ENCODE data around the gene LMTK3. TPM values are rescaled to one million over a fixed set of nuclear protein-coding genes. Genes with fewer than 3 reads are reported as not detected.

The LMTK3 gene
- total and polyA plus RNA-seq, 2 of the 13 experiments (the other 11 are each of a cell fraction or from before 2014, with no cell fraction given) = 0.18 to 0.29 TPM

GRCh38 chr19:48456864-48457263 is 54.8 kb downstream of the LMTK3 start:
- ChIA-PET CTCF (ENCODE audit: low intra/inter-chr PET ratio, low total read pairs) (no interaction called here), POLR2A (interaction anchor here (1.1 kb wide), 1 partner anchor 12 kb away, joined by 3 read pairs; no protein-coding TSS in a partner anchor)
- H2AFZ ChIP-seq (ENCODE audit: low read length) = no peak overlapping the region
- peaks cover 9 to 36% of the 10 kb centered on the region in 2 experiments for H3K36me3 ChIP-seq (replicated peaks in 1 of 2; ENCODE audit: control insufficient read depth in 1 of 2, insufficient read depth in 2 of 2, low read length in 2 of 2)
- DNase-seq (ENCODE audit: low spot score) (no peak), ATAC-seq (no peak), FAIRE-seq (no peak)
- no peak overlapping the region for H3K4me3 ChIP-seq (replicated peaks in 1 of 3; ENCODE audit: insufficient read depth in 1 of 3, low read depth in 2 of 3, low read length in 3 of 3)
- BruUV-seq (replicated peaks) = no TSS peak
- H3K4me1 ChIP-seq (ENCODE audit: insufficient read depth, low read length) = no peaks in the 10 kb centered on the region
- intact Hi-C loops (cut with micrococcal nuclease; ENCODE audit: unreplicated experiment) (no loop called here), in situ Hi-C loops (cut with HindIII; ENCODE audit: extremely low pct_ligation_motif_present, low pct_unique_long_range_greater_than_20kb) (no loop called here)
- H3K4me2 ChIP-seq (ENCODE audit: low read depth, low read length) = no peak overlapping the region
- H3K27me3 ChIP-seq (ENCODE audit: control insufficient read depth in 1 of 2, insufficient read depth in 2 of 2, low read length in 2 of 2) = no peaks in the 10 kb centered on the region
- H3K9me3 ChIP-seq (ENCODE audit: low read length) = no peaks in the 10 kb centered on the region
- WGBS (ENCODE audit: low lambda C conversion rate) = 100% methylated on average over 4 of the region's 4 CpGs
- TF ChIP-seq DRAP1 (CRISPR knock-in tag; IDR thresholded peaks at IDR 0.05) (no peak), SMC3 (IDR thresholded peaks at IDR 0.05; ENCODE audit: low read length) (no peak), ZNF121 (CRISPR knock-in tag; IDR thresholded peaks at IDR 0.05) (peak; percentile 64; the same call in 1 of the 2 replicates)
- H3K79me2 ChIP-seq (ENCODE audit: insufficient read depth, low read length) = no peaks in the 10 kb centered on the region
- no peaks in the 10 kb centered on the region for H4K20me1 ChIP-seq (ENCODE audit: insufficient read depth, low read length)
- no peak overlapping the region for H3K27ac ChIP-seq (ENCODE audit: extremely low read length, insufficient read depth, low read length)
- H3K9ac ChIP-seq (ENCODE audit: insufficient read depth, low read depth, low read length) = no peak overlapping the region

GRCh38 chr19:48455908-48456562 is 55.6 kb downstream of the LMTK3 start:
- WGBS (ENCODE audit: low lambda C conversion rate) = 92% methylated on average over 2 of the region's 11 CpGs

More at GRCh38 chr19:48455908-48456562, 55.6 kb downstream of the LMTK3 start:
- in situ Hi-C loops (cut with HindIII; ENCODE audit: extremely low pct_ligation_motif_present, low pct_unique_long_range_greater_than_20kb) = no loop called here
- DNase-seq (ENCODE audit: low spot score) (no peak), FAIRE-seq (no peak), ATAC-seq (no peak)
- Histone ChIP-seq H3K27ac (ENCODE audit: extremely low read length, insufficient read depth, low read length) (no peak overlapping the region), H3K4me3 (replicated peaks in 1 of 3; ENCODE audit: insufficient read depth in 1 of 3, low read depth in 2 of 3, low read length in 3 of 3) (no peak overlapping the region), H3K27me3 (ENCODE audit: control insufficient read depth in 1 of 2, insufficient read depth in 2 of 2, low read length in 2 of 2) (no peaks in the 10 kb centered on the region), H3K9me3 (ENCODE audit: low read length) (no peaks in the 10 kb centered on the region), H3K9ac (ENCODE audit: insufficient read depth, low read depth, low read length) (no peak overlapping the region), H2AFZ (ENCODE audit: low read length) (no peak overlapping the region), H3K36me3 (replicated peaks in 1 of 2; ENCODE audit: control insufficient read depth in 1 of 2, insufficient read depth in 2 of 2, low read length in 2 of 2) (peaks cover 15 to 44% of the 10 kb centered on the region in 2 experiments), H3K4me2 (ENCODE audit: low read depth, low read length) (no peak overlapping the region), H3K4me1 (ENCODE audit: insufficient read depth, low read length) (no peaks in the 10 kb centered on the region), H4K20me1 (ENCODE audit: insufficient read depth, low read length) (no peaks in the 10 kb centered on the region), H3K79me2 (ENCODE audit: insufficient read depth, low read length) (no peaks in the 10 kb centered on the region)
- ChIA-PET CTCF (ENCODE audit: low intra/inter-chr PET ratio, low total read pairs) (no interaction called here), POLR2A (no interaction called here)
- TF ChIP-seq AGO2 (optimal IDR thresholded peaks at IDR 0.05; ENCODE audit: low read depth, low read length) = peak; percentile 34
- TF ChIP-seq ZNF609 (CRISPR knock-in tag; IDR thresholded peaks at IDR 0.05; ENCODE audit: borderline replicate concordance) = no peak
- peak; percentile 29; the same call in 1 of the 2 replicates for TF ChIP-seq POLR2G (IDR thresholded peaks at IDR 0.05; ENCODE audit: low read depth, low read length)
- TF ChIP-seq ZNF281 (CRISPR knock-in tag; IDR thresholded peaks at IDR 0.05; ENCODE audit: borderline replicate concordance) = no peak
- intact Hi-C loops (cut with micrococcal nuclease; ENCODE audit: unreplicated experiment) = no loop called here
- no TSS peak for BruUV-seq (replicated peaks)

Measured in HepG2 (cell line).